ENCODE measurements around the gene TNRC18. TPM values are rescaled to one million over a fixed set of nuclear protein-coding genes. Genes with fewer than 3 reads are reported as not detected.

Gene TNRC18
- polyA plus RNA-seq, 1 donor from 2014 or later, result 23.6 TPM

- H4K20me1 ChIP-seq (ENCODE audit: insufficient read depth), result no peaks in the 10 kb centered on the region
- H3K36me3 ChIP-seq (ENCODE audit: insufficient read depth, low read length), result no peaks in the 10 kb centered on the region
- no peak overlapping the region for H3K4me2 ChIP-seq (ENCODE audit: low read length)
- no peaks in the 10 kb centered on the region for H3K9me2 ChIP-seq (ENCODE audit: insufficient read depth, low read length)
- no peak overlapping the region for H3K27ac ChIP-seq (ENCODE audit: low read length)
- no peak overlapping the region for H2AFZ ChIP-seq (ENCODE audit: low read depth, low read length)
- H3K4me3 ChIP-seq (ENCODE audit: low read length), result no peak overlapping the region
- no peaks in the 10 kb centered on the region for H3F3A ChIP-seq (ENCODE audit: insufficient read depth, low read length, poor library complexity, severe bottlenecking)
- H3K79me2 ChIP-seq (replicated peaks; ENCODE audit: insufficient read depth, low read length), result no peaks in the 10 kb centered on the region
- TF ChIP-seq SMC3 (conservative IDR thresholded peaks at IDR 0.05; ENCODE audit: poor library complexity) (no peak), RAD21 (conservative IDR thresholded peaks at IDR 0.05) (no peak), REST (IDR thresholded peaks at IDR 0.05; ENCODE audit: borderline replicate concordance) (no peak), POLR2AphosphoS5 (IDR thresholded peaks at IDR 0.05) (no peak), TAF1 (IDR thresholded peaks at IDR 0.05; ENCODE audit: low read depth) (no peak), EZH2 (IDR thresholded peaks at IDR 0.05; ENCODE audit: borderline replicate concordance, insufficient read depth, low read length, poor library complexity, severe bottlenecking) (no peak), CTCF (IDR thresholded peaks at IDR 0.05; ENCODE audit: poor library complexity, severe bottlenecking) (no peak), EP300 (conservative IDR thresholded peaks at IDR 0.05; ENCODE audit: poor library complexity, severe bottlenecking) (no peak), MXI1 (conservative IDR thresholded peaks at IDR 0.05; ENCODE audit: poor library complexity, severe bottlenecking) (no peak)
- no peaks in the 10 kb centered on the region for H3K9me3 ChIP-seq (ENCODE audit: low read length)
- no peaks in the 10 kb centered on the region for H3K27me3 ChIP-seq (ENCODE audit: insufficient read depth, low read depth, low read length)
- H3K9ac ChIP-seq (ENCODE audit: low read length), result no peak overlapping the region
Observed at GRCh38 chr7:5462216-5462615, 38.6 kb upstream of the TNRC18 start.

GRCh38 chr7:5458921-5459480 lies 35.4 kb upstream of the TNRC18 start:
- no peaks in the 10 kb centered on the region for H3K9me2 ChIP-seq (ENCODE audit: insufficient read depth, low read length)
- H2AFZ ChIP-seq (ENCODE audit: low read depth, low read length), result no peak overlapping the region
- TF ChIP-seq SMC3 (conservative IDR thresholded peaks at IDR 0.05; ENCODE audit: poor library complexity), result no peak
- H3K9me3 ChIP-seq (ENCODE audit: low read length), result no peaks in the 10 kb centered on the region
- H3K79me2 ChIP-seq (replicated peaks; ENCODE audit: insufficient read depth, low read length), result no peaks in the 10 kb centered on the region
- no peak overlapping the region for H3K9ac ChIP-seq (ENCODE audit: low read length)
- no peaks in the 10 kb centered on the region for H4K20me1 ChIP-seq (ENCODE audit: insufficient read depth)
- H3K4me3 ChIP-seq (ENCODE audit: low read length), result no peak overlapping the region
- H3K4me2 ChIP-seq (ENCODE audit: low read length), result no peak overlapping the region
- H3K36me3 ChIP-seq (ENCODE audit: insufficient read depth, low read length), result no peaks in the 10 kb centered on the region
- no peaks in the 10 kb centered on the region for H3F3A ChIP-seq (ENCODE audit: insufficient read depth, low read length, poor library complexity, severe bottlenecking)
- H3K27me3 ChIP-seq (ENCODE audit: insufficient read depth, low read depth, low read length), result no peaks in the 10 kb centered on the region
- no peak overlapping the region for H3K27ac ChIP-seq (ENCODE audit: low read length)
